A549 (cell line): ENCODE data around the gene TMEM38A. TPM values are rescaled to one million over a fixed set of nuclear protein-coding genes. Genes with fewer than 3 reads are reported as not detected.

Experiments
- ATAC-seq, 2 experiments: fragments of 200-7000 bp in 1 of 2; fragments of >200 bp in 1 of 2; cut with Nextera tagmentation in 1 of 2; cut with Tn5 transposase in 1 of 2; 3 replicates each; pipeline versions ENCODE4 v1.8.0 to v1.9.1; 2018 to 2020; ENCODE audit warnings: mild to moderate bottlenecking in 1 of 2, moderate library complexity in 1 of 2
- CTCF ChIA-PET: fragments of 300-600 bp; sonication (Branson Sonifier 250); formaldehyde crosslinking; extraction: SDS; loops from one replicate; lab custom pipeline; 2021; ENCODE audit warnings: antibody characterized with exemption, inconsistent platforms; lab: Yijun Ruan, JAX
- POLR2A ChIA-PET: fragments of 350-600 bp; formaldehyde crosslinking; extraction: SDS; loops from one replicate; lab custom pipeline; 2021; ENCODE audit warnings: antibody characterized with exemption, inconsistent platforms; lab: Yijun Ruan, JAX
- DNase-seq, 2 experiments: peaks; one replicate each; pipeline versions ENCODE4 v3.0.0 to v3.0.0-alpha.2; 2011 to 2016; ENCODE audit warnings: low read depth in 1 of 2, low spot score in 1 of 2
- FAIRE-seq: peaks from 2 replicates; lab custom pipeline; 2011; peaks lifted over from hg19 to GRCh38; lab: Jason Lieb, UNC
- H3K27ac ChIP-seq, 2 experiments: fragments of >200 bp; sonication (Bioruptor Twin); formaldehyde crosslinking; 3 replicates each; pipeline ENCODE4 v1.5.1; 2016 to 2017
- H3K4me1 ChIP-seq: fragments of >200 bp; sonication (Bioruptor Twin); formaldehyde crosslinking; 3 replicates; pipeline ENCODE4 v1.6.1; 2016
- H3K4me2 ChIP-seq: fragments of >200 bp; sonication (Bioruptor Twin); formaldehyde crosslinking; 3 replicates; pipeline ENCODE4 v1.6.1; 2016
- H3K4me3 ChIP-seq: fragments of >200 bp; sonication (Bioruptor Twin); formaldehyde crosslinking; 3 replicates; pipeline ENCODE4 v1.5.1; 2016
- H3K9me3 ChIP-seq: fragments of >200 bp; sonication (Bioruptor Twin); formaldehyde crosslinking; 3 replicates; pipeline ENCODE4 v1.6.1; 2016
- BHLHE40 ChIP-seq: IDR thresholded peaks from 2 replicates; pipeline ENCODE4 v1.6.1; 2012; ENCODE audit warnings: low read depth, low read length, inconsistent platforms
- CBX8 ChIP-seq: fragments of 200-600 bp; sonication (generic); IDR thresholded peaks from 2 replicates; pipeline ENCODE4 v1.6.1; 2016
- CEBPB ChIP-seq, 2 experiments: fragments of >200 bp in 1 of 2; sonication (Bioruptor Twin) in 1 of 2; formaldehyde crosslinking in 1 of 2; IDR thresholded peaks; 2 replicates each; pipeline ENCODE4 v1.6.1; 2012 to 2016
- CHD4 ChIP-seq: fragments of 200-600 bp; sonication (generic); IDR thresholded peaks from 2 replicates; pipeline ENCODE4 v1.6.1; 2016; ENCODE audit warnings: antibody characterized with exemption, mild to moderate bottlenecking, borderline replicate concordance
- EHF ChIP-seq: fragments of 250-450 bp; sonication (Bioruptor Pico); IDR thresholded peaks from 2 replicates; pipeline ENCODE4 v1.5.0; 2020; ENCODE audit warnings: mild to moderate bottlenecking
- EP300 ChIP-seq, 2 experiments: fragments of >200 bp; sonication (Bioruptor Twin); formaldehyde crosslinking; IDR thresholded peaks; 2 replicates in 1 of 2; 3 replicates in 1 of 2; pipeline ENCODE4 v1.6.1; 2016 to 2017
- ESRRA ChIP-seq: fragments of 150-350 bp; IDR thresholded peaks from 2 replicates; pipeline ENCODE4 v1.6.1; 2014; ENCODE audit warnings: mild to moderate bottlenecking, low read length, borderline replicate concordance
- FOSB ChIP-seq: fragments of 250-450 bp; sonication (Bioruptor Pico); IDR thresholded peaks from 2 replicates; pipeline ENCODE4 v1.5.0; 2020; ENCODE audit warnings: mild to moderate bottlenecking, moderate library complexity
- GATA3 ChIP-seq: IDR thresholded peaks from 2 replicates; pipeline ENCODE4 v1.6.1; 2012; ENCODE audit warnings: borderline replicate concordance
- HDAC2 ChIP-seq: fragments of 200-600 bp; sonication (generic); IDR thresholded peaks from 2 replicates; pipeline ENCODE4 v1.6.1; 2016
- HOXA7 ChIP-seq: fragments of 250-450 bp; sonication (Bioruptor Pico); IDR thresholded peaks from 2 replicates; pipeline ENCODE4 v1.5.0; 2020; ENCODE audit warnings: mild to moderate bottlenecking, moderate library complexity
- HOXB13 ChIP-seq: fragments of 250-450 bp; sonication (Bioruptor Pico); IDR thresholded peaks from 2 replicates; pipeline ENCODE4 v1.5.0; 2020; ENCODE audit warnings: low read depth, mild to moderate bottlenecking, moderate library complexity
- NFE2L2 ChIP-seq: fragments of 150-350 bp; conservative IDR thresholded peaks from 2 replicates; pipeline ENCODE4 v1.6.1; 2014; ENCODE audit warnings: low read length
- NPAS2 ChIP-seq: fragments of 250-450 bp; sonication (Bioruptor Pico); IDR thresholded peaks from 2 replicates; pipeline ENCODE4 v1.8.0; 2022; ENCODE audit warnings: mild to moderate bottlenecking, moderate library complexity, borderline replicate concordance
- NR3C1 ChIP-seq: fragments of >200 bp; sonication (Bioruptor Twin); formaldehyde crosslinking; IDR thresholded peaks from 3 replicates; pipeline ENCODE4 v1.6.1; 2017
- PHF8 ChIP-seq: fragments of 200-600 bp; sonication (generic); IDR thresholded peaks from 2 replicates; pipeline ENCODE4 v1.6.1; 2016; ENCODE audit warnings: low read depth, mild to moderate bottlenecking, antibody characterized with exemption, moderate library complexity, borderline replicate concordance
- RAD21 ChIP-seq, 2 experiments: fragments of >200 bp in 1 of 2; sonication (Bioruptor Twin) in 1 of 2; formaldehyde crosslinking in 1 of 2; IDR thresholded peaks in 1 of 2; conservative IDR thresholded peaks in 1 of 2; 2 replicates in 1 of 2; 3 replicates in 1 of 2; pipeline ENCODE4 v1.6.1; 2012 to 2018; ENCODE audit warnings: inconsistent platforms in 1 of 2
- RARB ChIP-seq: fragments of 250-450 bp; sonication (Bioruptor Pico); IDR thresholded peaks from 2 replicates; pipeline ENCODE4 v1.8.0; 2021; ENCODE audit warnings: mild to moderate bottlenecking, moderate library complexity
- RFX5 ChIP-seq: fragments of 450-650 bp; IDR thresholded peaks from 2 replicates; pipeline ENCODE4 v1.7.1; 2014; ENCODE audit warnings: antibody characterized with exemption, mild to moderate bottlenecking, moderate library complexity
- SREBF2 ChIP-seq: fragments of 450-650 bp; IDR thresholded peaks from 2 replicates; pipeline ENCODE4 v1.6.1; 2014; ENCODE audit warnings: mild to moderate bottlenecking, moderate library complexity
- TFCP2L1 ChIP-seq: fragments of 250-450 bp; sonication (Bioruptor Pico); IDR thresholded peaks from 2 replicates; pipeline ENCODE4 v1.5.0; 2021; ENCODE audit warnings: mild to moderate bottlenecking
- ZC3H11A ChIP-seq: fragments of 450-650 bp; IDR thresholded peaks from 2 replicates; pipeline ENCODE4 v1.6.1; 2014; ENCODE audit warnings: antibody characterized with exemption, mild to moderate bottlenecking
- ZFP36 ChIP-seq: fragments of 450-650 bp; IDR thresholded peaks from 2 replicates; pipeline ENCODE4 v1.6.1; 2014; ENCODE audit warnings: borderline replicate concordance; ENCODE audit not compliant: partially characterized antibody
- WGBS: methylation state at CpG from one replicate; pipeline ENCODE4 v1.1.6; 2017; ENCODE audit errors: missing lambda C conversion rate; 5-methylcytosine and 5-hydroxymethylcytosine counted together
- polyA plus RNA-seq, 4 experiments: library from polyadenylated mRNA; depleted of rRNA in 3 of 4; stranded (reverse); fragments of >200 nt; fragmentation: RNase III in 1 of 4; extraction: RNeasy Plus Mini Kit Qiagen cat#74134 plus additional on column Dnase treatment in 1 of 4; gene quantifications; 2 replicates in 3 of 4; 3 replicates in 1 of 4; pipeline ENCODE4 v1.2.3, GENCODE V29; 2011 to 2017
- TF ChIP-seq, protein P1 (sequence below): fragments of >200 bp; sonication (Bioruptor Twin); formaldehyde crosslinking; IDR thresholded peaks from 2 replicates; pipeline ENCODE4 v1.6.1; 2016
- TF ChIP-seq, protein P2 (sequence below): fragments of 250-450 bp; sonication (Bioruptor Pico); IDR thresholded peaks from 2 replicates; pipeline ENCODE4 v1.5.0; 2021; ENCODE audit warnings: mild to moderate bottlenecking, moderate library complexity, borderline replicate concordance
- TF ChIP-seq, protein P3 (sequence below): fragments of 200-600 bp; sonication (generic); IDR thresholded peaks from 2 replicates; pipeline ENCODE4 v1.6.1; 2016; ENCODE audit warnings: antibody characterized with exemption, mild to moderate bottlenecking, moderate library complexity
- TF ChIP-seq, protein P4 (sequence below): fragments of >200 bp; sonication (Bioruptor Twin); formaldehyde crosslinking; IDR thresholded peaks from 3 replicates; pipeline ENCODE4 v1.5.1; 2016

The TMEM38A gene
- polyA plus RNA-seq, 2 of the 4 experiments (the other 2 are of a cell fraction), result 1.2 to 1.5 TPM

DNA sequence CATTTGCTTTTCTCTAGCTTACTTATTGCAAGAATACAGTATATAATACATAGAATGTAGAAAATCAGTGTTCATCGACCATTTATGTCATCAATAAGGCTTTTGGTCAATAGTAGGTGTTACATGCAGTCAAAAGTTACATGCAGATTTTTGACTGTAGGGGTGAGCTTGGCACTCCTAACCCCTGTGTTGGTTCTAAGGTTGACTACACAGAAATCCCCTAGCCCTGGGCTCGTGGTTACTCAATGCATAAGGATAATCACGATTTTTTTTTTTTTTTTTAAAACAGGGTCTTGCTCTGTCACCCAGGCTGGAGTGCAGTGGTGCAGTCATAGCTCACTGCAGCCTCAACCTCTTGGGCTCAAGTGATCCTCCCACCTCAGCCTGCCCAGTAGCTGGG lies 54.7 kb downstream of the TMEM38A start:
- H3K27ac ChIP-seq, result no peak overlapping the region
- ChIA-PET CTCF (interaction anchor here (1.0 to 2.9 kb wide), 9 partner anchors 8 to 545 kb away, joined by 3 to 13 read pairs (median 4); no protein-coding TSS in a partner anchor), POLR2A (no interaction called here)
- no peaks in the 10 kb centered on the region for H3K9me3 ChIP-seq
- no peak overlapping the region for H3K4me2 ChIP-seq
- H3K4me1 ChIP-seq, result no peaks in the 10 kb centered on the region; the same call in 2 of the 3 replicates
- TF ChIP-seq, protein P1, sequence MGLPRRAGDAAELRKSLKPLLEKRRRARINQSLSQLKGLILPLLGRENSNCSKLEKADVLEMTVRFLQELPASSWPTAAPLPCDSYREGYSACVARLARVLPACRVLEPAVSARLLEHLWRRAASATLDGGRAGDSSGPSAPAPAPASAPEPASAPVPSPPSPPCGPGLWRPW, result no peak
- TF ChIP-seq HOXB13 (CRISPR knock-in tag) (no peak), RARB (no peak), CBX8 (no peak), BHLHE40 (no peak), NFE2L2 (no peak), HOXA7 (no peak), EHF (CRISPR knock-in tag) (no peak), ZC3H11A (no peak), CHD4 (no peak), CEBPB (IDR thresholded peaks at IDR 0.05) (no peak)
- TF ChIP-seq, protein P2, sequence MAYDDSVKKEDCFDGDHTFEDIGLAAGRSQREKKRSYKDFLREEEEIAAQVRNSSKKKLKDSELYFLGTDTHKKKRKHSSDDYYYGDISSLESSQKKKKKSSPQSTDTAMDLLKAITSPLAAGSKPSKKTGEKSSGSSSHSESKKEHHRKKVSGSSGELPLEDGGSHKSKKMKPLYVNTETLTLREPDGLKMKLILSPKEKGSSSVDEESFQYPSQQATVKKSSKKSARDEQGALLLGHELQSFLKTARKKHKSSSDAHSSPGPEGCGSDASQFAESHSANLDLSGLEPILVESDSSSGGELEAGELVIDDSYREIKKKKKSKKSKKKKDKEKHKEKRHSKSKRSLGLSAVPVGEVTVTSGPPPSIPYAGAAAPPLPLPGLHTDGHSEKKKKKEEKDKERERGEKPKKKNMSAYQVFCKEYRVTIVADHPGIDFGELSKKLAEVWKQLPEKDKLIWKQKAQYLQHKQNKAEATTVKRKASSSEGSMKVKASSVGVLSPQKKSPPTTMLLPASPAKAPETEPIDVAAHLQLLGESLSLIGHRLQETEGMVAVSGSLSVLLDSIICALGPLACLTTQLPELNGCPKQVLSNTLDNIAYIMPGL (CRISPR knock-in tag), result no peak
- TF ChIP-seq, protein P3, sequence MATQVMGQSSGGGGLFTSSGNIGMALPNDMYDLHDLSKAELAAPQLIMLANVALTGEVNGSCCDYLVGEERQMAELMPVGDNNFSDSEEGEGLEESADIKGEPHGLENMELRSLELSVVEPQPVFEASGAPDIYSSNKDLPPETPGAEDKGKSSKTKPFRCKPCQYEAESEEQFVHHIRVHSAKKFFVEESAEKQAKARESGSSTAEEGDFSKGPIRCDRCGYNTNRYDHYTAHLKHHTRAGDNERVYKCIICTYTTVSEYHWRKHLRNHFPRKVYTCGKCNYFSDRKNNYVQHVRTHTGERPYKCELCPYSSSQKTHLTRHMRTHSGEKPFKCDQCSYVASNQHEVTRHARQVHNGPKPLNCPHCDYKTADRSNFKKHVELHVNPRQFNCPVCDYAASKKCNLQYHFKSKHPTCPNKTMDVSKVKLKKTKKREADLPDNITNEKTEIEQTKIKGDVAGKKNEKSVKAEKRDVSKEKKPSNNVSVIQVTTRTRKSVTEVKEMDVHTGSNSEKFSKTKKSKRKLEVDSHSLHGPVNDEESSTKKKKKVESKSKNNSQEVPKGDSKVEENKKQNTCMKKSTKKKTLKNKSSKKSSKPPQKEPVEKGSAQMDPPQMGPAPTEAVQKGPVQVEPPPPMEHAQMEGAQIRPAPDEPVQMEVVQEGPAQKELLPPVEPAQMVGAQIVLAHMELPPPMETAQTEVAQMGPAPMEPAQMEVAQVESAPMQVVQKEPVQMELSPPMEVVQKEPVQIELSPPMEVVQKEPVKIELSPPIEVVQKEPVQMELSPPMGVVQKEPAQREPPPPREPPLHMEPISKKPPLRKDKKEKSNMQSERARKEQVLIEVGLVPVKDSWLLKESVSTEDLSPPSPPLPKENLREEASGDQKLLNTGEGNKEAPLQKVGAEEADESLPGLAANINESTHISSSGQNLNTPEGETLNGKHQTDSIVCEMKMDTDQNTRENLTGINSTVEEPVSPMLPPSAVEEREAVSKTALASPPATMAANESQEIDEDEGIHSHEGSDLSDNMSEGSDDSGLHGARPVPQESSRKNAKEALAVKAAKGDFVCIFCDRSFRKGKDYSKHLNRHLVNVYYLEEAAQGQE, result no peak
- no peak for ATAC-seq
- no peak overlapping the region for H3K4me3 ChIP-seq
- 16% methylated on average over 3 of the region's 3 CpGs for WGBS
- no peak for DNase-seq
- no peak for FAIRE-seq

DNA sequence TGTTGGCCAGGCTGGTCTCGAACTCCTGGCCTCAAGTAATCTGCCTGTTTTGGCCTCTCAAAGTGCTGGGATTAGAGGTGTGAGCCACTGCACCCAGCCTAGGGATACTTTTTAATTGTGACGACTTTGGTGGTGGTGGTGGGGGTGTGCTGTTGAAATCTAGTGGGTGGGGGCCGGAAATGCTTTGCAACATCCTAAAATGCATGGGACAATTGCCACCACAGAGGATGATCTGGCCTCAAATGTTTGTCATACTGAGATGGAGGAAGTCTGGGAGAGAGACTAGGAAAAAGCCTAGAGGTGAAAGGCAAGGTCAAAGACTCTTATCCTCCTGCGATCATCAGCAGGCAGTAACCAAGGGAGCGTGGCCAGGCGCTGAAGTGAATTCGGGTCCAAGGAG lies 60.1 kb downstream of the TMEM38A start:
- no peak for DNase-seq
- Histone ChIP-seq H3K4me2 (no peak overlapping the region), H3K4me3 (no peak overlapping the region), H3K9me3 (no peaks in the 10 kb centered on the region), H3K27ac (no peak overlapping the region), H3K4me1 (no peaks in the 10 kb centered on the region; the same call in 2 of the 3 replicates)
- no peak for FAIRE-seq
- ATAC-seq, result no peak
- 68% methylated on average over 5 of the region's 7 CpGs for WGBS
- ChIA-PET CTCF (no interaction called here), POLR2A (no interaction called here)
- TF ChIP-seq TFCP2L1 (CRISPR knock-in tag) (no peak), GATA3 (no peak), EP300 (IDR thresholded peaks at IDR 0.05) (no peak), RFX5 (no peak), PHF8 (no peak), SREBF2 (no peak), NPAS2 (CRISPR knock-in tag) (no peak), ESRRA (no peak), ZFP36 (no peak), ZC3H11A (no peak), EHF (CRISPR knock-in tag) (no peak), RAD21 (conservative IDR thresholded peaks at IDR 0.05 in 1 of 2, IDR thresholded peaks at IDR 0.05 in 1 of 2) (no peak), NR3C1 (no peak), HDAC2 (no peak), FOSB (CRISPR knock-in tag) (no peak)
- TF ChIP-seq, protein P1, result no peak
- TF ChIP-seq, protein P4, sequence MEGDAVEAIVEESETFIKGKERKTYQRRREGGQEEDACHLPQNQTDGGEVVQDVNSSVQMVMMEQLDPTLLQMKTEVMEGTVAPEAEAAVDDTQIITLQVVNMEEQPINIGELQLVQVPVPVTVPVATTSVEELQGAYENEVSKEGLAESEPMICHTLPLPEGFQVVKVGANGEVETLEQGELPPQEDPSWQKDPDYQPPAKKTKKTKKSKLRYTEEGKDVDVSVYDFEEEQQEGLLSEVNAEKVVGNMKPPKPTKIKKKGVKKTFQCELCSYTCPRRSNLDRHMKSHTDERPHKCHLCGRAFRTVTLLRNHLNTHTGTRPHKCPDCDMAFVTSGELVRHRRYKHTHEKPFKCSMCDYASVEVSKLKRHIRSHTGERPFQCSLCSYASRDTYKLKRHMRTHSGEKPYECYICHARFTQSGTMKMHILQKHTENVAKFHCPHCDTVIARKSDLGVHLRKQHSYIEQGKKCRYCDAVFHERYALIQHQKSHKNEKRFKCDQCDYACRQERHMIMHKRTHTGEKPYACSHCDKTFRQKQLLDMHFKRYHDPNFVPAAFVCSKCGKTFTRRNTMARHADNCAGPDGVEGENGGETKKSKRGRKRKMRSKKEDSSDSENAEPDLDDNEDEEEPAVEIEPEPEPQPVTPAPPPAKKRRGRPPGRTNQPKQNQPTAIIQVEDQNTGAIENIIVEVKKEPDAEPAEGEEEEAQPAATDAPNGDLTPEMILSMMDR, result no peak
- TF ChIP-seq, protein P3, result no peak
